Activated CD8-positive, alpha-beta memory T cell treated with anti-CD3 and anti-CD28 coated beads, Interleukin-2, amount 10 ng/mL, durations not matched to agents 7 days and 5 days (primary cell): ENCODE data around the gene COL23A1. TPM values are rescaled to one million over a fixed set of nuclear protein-coding genes. Genes with fewer than 3 reads are reported as not detected.

Experiments used
- ATAC-seq: fragments of 150-1000 bp; cut with Tn5 transposase; one replicate; pipeline ENCODE4 v1.10.0; 2021; ENCODE audit warnings: moderate library complexity
- CTCF ChIA-PET: fragments of 350-600 bp; sonication (Branson Sonifier 250); formaldehyde crosslinking; loops from one replicate; lab custom pipeline; 2021; ENCODE audit warnings: antibody characterized with exemption; lab: Charles Lee
- DNase-seq: peaks from one replicate; pipeline ENCODE4 v3.0.0-alpha.2; 2020
- H3K27ac Mint-ChIP-seq: one replicate; pipeline ENCODE4 v1.8.0; 2021; ENCODE audit warnings: mild to moderate bottlenecking, mixed read lengths
- H3K27me3 Mint-ChIP-seq: one replicate; pipeline ENCODE4 v1.8.0; 2021; ENCODE audit warnings: mixed read lengths
- H3K36me3 Mint-ChIP-seq: one replicate; pipeline ENCODE4 v1.8.0; 2021; ENCODE audit warnings: mild to moderate bottlenecking, mixed read lengths
- H3K4me1 Mint-ChIP-seq: one replicate; pipeline ENCODE4 v1.8.0; 2021; ENCODE audit warnings: mixed read lengths
- H3K4me3 Mint-ChIP-seq: one replicate; pipeline ENCODE4 v1.8.0; 2021; ENCODE audit warnings: mild to moderate bottlenecking, moderate library complexity, mixed read lengths
- H3K9me3 Mint-ChIP-seq: one replicate; pipeline ENCODE4 v1.8.0; 2022; ENCODE audit warnings: low read depth, mixed read lengths
- total RNA-seq, 2 experiments: library from RNA; stranded (reverse); gene quantifications; one replicate each; pipeline ENCODE4 v1.2.3, GENCODE V29; 2021

The COL23A1 gene
- total RNA-seq, 2 experiments from 2014 or later, result 0.18 to 0.19 TPM

- H3K4me1 Mint-ChIP-seq, result no peaks in the 10 kb centered on the region
- no peaks in the 10 kb centered on the region for H3K36me3 Mint-ChIP-seq
- H3K27ac Mint-ChIP-seq, result no peak overlapping the region
- H3K27me3 Mint-ChIP-seq, result no peaks in the 10 kb centered on the region
- H3K9me3 Mint-ChIP-seq, result no peaks in the 10 kb centered on the region
- CTCF ChIA-PET, result no interaction called here
- no peak overlapping the region for H3K4me3 Mint-ChIP-seq
- ATAC-seq, result no peak
- no peak for DNase-seq
These were observed 59.7 kb downstream of the COL23A1 start for GRCh38 chr5:178530526-178530925.

- Mint-ChIP-seq H3K4me3 (no peak overlapping the region), H3K27me3 (no peaks in the 10 kb centered on the region), H3K9me3 (no peaks in the 10 kb centered on the region), H3K4me1 (no peaks in the 10 kb centered on the region), H3K27ac (no peak overlapping the region), H3K36me3 (no peaks in the 10 kb centered on the region)
- CTCF ChIA-PET, result no interaction called here
- no peak for ATAC-seq
- no peak for DNase-seq
These were observed 61.1 kb downstream of the COL23A1 start for GRCh38 chr5:178529080-178529479.

DNA sequence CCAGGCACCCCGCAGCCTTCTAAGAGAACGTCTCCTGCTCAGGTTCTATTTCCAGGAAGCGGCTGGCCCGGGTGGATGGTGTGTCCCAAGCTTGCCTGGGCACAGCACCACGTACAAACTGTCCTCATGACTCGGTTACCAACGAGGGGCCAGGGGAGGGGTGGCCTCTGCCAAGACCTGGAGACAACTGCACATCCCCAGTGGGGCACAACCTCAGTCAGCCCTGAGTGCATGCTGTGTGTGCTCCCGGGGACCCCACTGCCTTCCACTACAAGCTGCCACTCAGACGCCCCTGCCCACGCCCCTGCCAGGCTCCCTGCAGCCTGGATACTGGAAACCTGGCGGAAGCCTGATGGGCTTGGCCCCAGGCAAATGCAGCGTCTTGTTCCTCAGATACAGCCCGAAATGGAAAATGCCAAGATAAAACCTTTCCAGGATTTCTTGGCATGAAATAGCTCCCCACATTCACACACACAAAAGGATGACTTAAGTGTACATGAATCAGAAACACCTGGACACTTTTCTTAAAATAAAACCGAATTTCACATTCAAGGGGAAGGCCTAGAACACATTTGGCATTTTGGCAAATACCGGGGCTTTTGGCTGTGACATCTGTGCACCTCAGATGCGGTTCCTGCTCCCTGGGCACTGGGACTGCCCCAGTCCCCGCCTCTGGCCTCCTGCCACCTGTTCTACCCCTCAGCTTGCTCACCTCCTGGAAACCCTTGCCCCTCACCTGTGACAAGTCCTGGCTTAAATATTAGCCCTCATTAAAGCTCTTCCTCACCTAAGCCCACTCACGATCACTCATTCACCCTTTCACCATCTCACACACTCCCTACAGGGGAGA lies 62.5 kb downstream of the COL23A1 start:
- H3K9me3 Mint-ChIP-seq, result no peaks in the 10 kb centered on the region
- H3K36me3 Mint-ChIP-seq, result no peaks in the 10 kb centered on the region
- DNase-seq, result no peak
- CTCF ChIA-PET, result no interaction called here
- H3K27ac Mint-ChIP-seq, result no peak overlapping the region
- no peaks in the 10 kb centered on the region for H3K4me1 Mint-ChIP-seq
- H3K27me3 Mint-ChIP-seq, result no peaks in the 10 kb centered on the region
- no peak overlapping the region for H3K4me3 Mint-ChIP-seq
- no peak for ATAC-seq

- CTCF ChIA-PET, result no interaction called here
- Mint-ChIP-seq H3K27me3 (no peaks in the 10 kb centered on the region), H3K27ac (no peak overlapping the region), H3K4me3 (no peak overlapping the region), H3K36me3 (no peaks in the 10 kb centered on the region), H3K9me3 (no peaks in the 10 kb centered on the region), H3K4me1 (no peaks in the 10 kb centered on the region)
- DNase-seq (no peak), ATAC-seq (no peak)
These were observed 63.3 kb downstream of the COL23A1 start for GRCh38 chr5:178526773-178527457.

DNA sequence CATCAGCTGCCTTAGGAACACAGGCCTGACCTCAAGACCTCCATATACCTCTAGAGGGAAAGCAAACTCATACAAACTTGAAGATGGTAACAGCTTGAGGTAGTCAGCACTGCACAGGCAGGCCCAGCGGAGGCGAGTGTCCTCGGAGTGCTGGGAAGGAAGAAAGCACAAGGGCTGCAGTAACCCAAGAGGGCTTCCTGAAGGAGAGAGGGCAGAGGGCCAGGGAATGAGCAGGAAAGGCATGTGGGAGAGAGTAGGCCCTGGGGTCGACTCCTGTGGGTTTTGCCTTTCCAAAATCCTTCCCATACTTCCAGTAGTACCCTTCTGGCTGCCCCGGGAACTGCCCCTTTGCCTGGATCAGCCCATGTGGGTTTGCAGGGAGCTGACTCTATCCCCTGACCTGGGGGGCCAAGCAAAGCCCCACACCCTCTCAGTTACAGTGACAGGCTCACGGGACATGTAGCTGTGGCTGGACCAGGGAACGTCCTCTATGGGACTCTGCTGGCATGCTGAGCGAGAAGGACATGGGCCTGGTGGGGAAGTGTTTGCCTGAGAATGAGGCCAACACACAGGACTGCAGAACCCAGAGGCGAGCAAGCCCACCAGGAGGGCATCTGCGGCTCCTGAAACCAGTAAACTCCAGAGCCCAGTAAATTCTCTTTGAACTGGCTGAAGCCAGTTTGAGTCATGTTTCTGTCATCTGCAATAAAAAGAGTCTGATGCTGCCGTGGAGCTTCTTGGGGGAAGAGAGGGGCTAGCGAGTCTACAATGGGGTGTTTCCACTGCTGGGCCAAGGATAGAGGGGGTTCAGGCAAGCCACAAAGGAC lies 64.1 kb downstream of the COL23A1 start:
- DNase-seq (no peak), ATAC-seq (no peak)
- Mint-ChIP-seq H3K4me1 (no peaks in the 10 kb centered on the region), H3K9me3 (no peaks in the 10 kb centered on the region), H3K36me3 (no peaks in the 10 kb centered on the region), H3K4me3 (no peak overlapping the region), H3K27me3 (no peaks in the 10 kb centered on the region), H3K27ac (no peak overlapping the region)
- CTCF ChIA-PET, result no interaction called here

- Mint-ChIP-seq H3K4me1 (no peaks in the 10 kb centered on the region), H3K36me3 (no peaks in the 10 kb centered on the region), H3K4me3 (no peak overlapping the region), H3K9me3 (no peaks in the 10 kb centered on the region), H3K27ac (no peak overlapping the region), H3K27me3 (no peaks in the 10 kb centered on the region)
- ATAC-seq, result no peak
- CTCF ChIA-PET, result no interaction called here
- DNase-seq, result no peak
These were observed 65.9 kb downstream of the COL23A1 start for GRCh38 chr5:178524093-178524882.

DNA sequence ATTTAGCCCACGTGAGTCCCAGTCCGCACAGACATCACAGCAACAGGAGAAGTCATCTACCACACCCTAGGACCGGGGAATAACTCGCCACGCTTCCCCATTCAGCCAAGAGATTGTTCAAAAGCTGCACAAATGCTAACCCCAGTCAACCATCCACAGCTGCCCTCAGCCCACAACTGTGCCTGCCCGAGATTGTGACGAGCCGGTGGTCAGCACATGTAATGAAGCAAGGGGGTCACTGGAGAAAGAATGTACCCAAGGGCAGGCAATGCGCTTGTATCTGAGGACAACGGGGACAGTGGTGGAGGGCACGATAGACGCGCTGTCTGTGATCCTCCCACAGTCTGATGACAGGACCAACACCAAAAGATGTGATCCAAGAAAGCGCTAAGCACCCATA lies 67.8 kb downstream of the COL23A1 start:
- ATAC-seq (no peak), DNase-seq (no peak)
- H3K36me3 Mint-ChIP-seq, result no peaks in the 10 kb centered on the region
- no peak overlapping the region for H3K4me3 Mint-ChIP-seq
- H3K27ac Mint-ChIP-seq, result no peak overlapping the region
- H3K4me1 Mint-ChIP-seq, result no peaks in the 10 kb centered on the region
- no peaks in the 10 kb centered on the region for H3K27me3 Mint-ChIP-seq
- CTCF ChIA-PET, result no interaction called here
- no peaks in the 10 kb centered on the region for H3K9me3 Mint-ChIP-seq

DNA sequence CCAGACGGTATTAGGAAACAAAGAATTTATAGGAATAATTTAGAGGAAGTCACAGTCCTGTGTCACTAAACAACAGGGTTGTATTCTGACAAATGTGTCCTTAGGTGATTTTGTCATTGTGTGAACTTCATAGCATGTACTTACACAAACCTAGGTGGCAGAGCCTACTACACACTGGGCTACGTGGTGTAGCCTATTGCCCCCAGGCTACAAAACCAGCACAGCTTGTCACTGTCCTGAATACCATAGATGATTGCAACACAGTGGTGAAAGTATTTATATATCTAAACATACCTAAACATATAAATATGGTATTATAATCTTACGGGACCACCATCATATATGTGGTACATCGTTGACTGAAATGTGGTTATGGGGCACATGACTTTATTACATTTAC lies 69.3 kb downstream of the COL23A1 start:
- Mint-ChIP-seq H3K27me3 (no peaks in the 10 kb centered on the region), H3K36me3 (no peaks in the 10 kb centered on the region), H3K4me3 (no peak overlapping the region), H3K27ac (no peak overlapping the region), H3K4me1 (no peaks in the 10 kb centered on the region), H3K9me3 (no peaks in the 10 kb centered on the region)
- DNase-seq, result no peak
- ATAC-seq, result no peak
- CTCF ChIA-PET, result no interaction called here

DNA sequence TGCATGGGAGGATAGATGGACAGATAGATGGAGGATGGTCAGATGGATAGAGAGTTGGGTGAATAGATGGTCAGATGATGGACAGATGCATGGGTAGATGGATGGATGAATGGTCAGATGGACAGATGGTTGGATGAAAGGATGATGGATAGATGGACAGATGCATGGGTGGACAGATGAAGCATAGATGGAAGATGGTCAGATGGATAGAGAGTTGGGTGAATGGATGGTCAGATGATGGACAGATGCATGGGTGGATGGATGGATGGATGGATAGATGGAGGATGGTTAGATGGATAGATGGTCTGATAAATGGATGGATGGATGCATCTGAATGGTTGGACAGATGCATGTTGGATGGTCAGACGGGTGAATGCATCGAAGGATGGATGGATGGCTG lies 70.4 kb downstream of the COL23A1 start:
- no peaks in the 10 kb centered on the region for H3K4me1 Mint-ChIP-seq
- no peaks in the 10 kb centered on the region for H3K9me3 Mint-ChIP-seq
- no peak overlapping the region for H3K27ac Mint-ChIP-seq
- no peaks in the 10 kb centered on the region for H3K27me3 Mint-ChIP-seq
- no peak overlapping the region for H3K4me3 Mint-ChIP-seq
- CTCF ChIA-PET, result no interaction called here
- no peak for DNase-seq
- H3K36me3 Mint-ChIP-seq, result no peaks in the 10 kb centered on the region
- ATAC-seq, result no peak

- H3K4me1 Mint-ChIP-seq, result no peaks in the 10 kb centered on the region
- no peaks in the 10 kb centered on the region for H3K9me3 Mint-ChIP-seq
- no peak overlapping the region for H3K4me3 Mint-ChIP-seq
- ATAC-seq, result no peak
- H3K27me3 Mint-ChIP-seq, result no peaks in the 10 kb centered on the region
- DNase-seq, result no peak
- CTCF ChIA-PET, result no interaction called here
- H3K27ac Mint-ChIP-seq, result no peak overlapping the region
- no peaks in the 10 kb centered on the region for H3K36me3 Mint-ChIP-seq
These were observed 71.0 kb downstream of the COL23A1 start for GRCh38 chr5:178519155-178519554.

DNA sequence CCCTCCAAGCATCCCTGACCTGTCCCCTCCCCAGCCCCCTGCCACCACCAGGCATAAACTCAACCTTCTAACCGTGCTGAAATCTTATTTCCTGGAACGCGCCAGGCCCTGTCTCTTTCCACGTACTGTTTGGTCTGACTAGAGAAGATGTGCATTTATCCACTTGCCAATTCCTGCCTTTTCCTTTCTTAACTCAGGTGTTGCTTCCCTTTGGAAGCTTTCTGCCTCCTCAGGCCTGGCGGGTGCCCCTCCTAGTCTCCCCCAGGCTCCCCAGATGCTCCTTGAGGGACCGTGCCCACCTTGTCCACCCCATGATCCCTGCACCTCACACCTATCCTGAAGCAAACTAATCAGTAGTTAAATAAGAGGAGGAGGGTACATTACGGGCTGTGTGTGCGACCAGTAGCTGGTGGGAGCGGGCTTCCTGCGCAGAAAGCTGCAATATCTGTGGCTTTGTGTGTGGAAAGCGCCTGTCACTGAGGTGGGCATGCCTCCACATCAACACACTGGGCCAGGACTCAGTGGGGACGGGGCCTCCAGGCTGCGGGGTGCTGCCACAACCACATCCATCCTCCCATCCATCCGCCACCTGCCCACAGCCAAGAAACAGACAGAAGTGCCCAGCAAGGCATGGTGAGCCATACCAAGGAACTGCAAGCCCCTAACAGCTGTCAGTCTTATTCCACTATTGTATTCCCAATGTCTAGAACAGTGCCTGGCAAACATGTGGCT lies 73.5 kb downstream of the COL23A1 start:
- no peak for ATAC-seq
- Mint-ChIP-seq H3K9me3 (no peaks in the 10 kb centered on the region), H3K27ac (no peak overlapping the region), H3K36me3 (no peaks in the 10 kb centered on the region), H3K27me3 (no peaks in the 10 kb centered on the region), H3K4me1 (no peaks in the 10 kb centered on the region), H3K4me3 (no peak overlapping the region)
- CTCF ChIA-PET, result no interaction called here
- DNase-seq, result no peak

GRCh38 chr5:178515776-178516503 lies 74.3 kb downstream of the COL23A1 start:
- DNase-seq (no peak), ATAC-seq (no peak)
- Mint-ChIP-seq H3K4me3 (no peak overlapping the region), H3K36me3 (no peaks in the 10 kb centered on the region), H3K27me3 (no peaks in the 10 kb centered on the region), H3K4me1 (no peaks in the 10 kb centered on the region), H3K9me3 (no peaks in the 10 kb centered on the region), H3K27ac (no peak overlapping the region)
- CTCF ChIA-PET, result no interaction called here
